MM.1S (cell line): ENCODE results near the gene USP32.

ENCODE experiments used
- CTCF ChIP-seq: fragments of 300-600 bp; sonication (generic); IDR thresholded peaks from 2 replicates; pipeline ENCODE4 v1.5.1; 2016; ENCODE audit warnings: antibody characterized with exemption, low read length, mixed read lengths
- EZH2 ChIP-seq: fragments of 300-600 bp; sonication (generic); optimal IDR thresholded peaks from 2 replicates; pipeline ENCODE3; 2017; ENCODE audit warnings: low read depth, mild to moderate bottlenecking, antibody characterized with exemption, low read length, mixed read lengths

- TF ChIP-seq CTCF (no peak), EZH2 (no peak)
These were observed 203.2 kb downstream of the USP32 start for GRCh38 chr17:60188759-60189158.
